ENCODE data around the gene LZTFL1. TPM values are rescaled to one million over a fixed set of nuclear protein-coding genes. Genes with fewer than 3 reads are reported as not detected.

The LZTFL1 gene
- total RNA-seq, 1 donor from 2014 or later: 6.7 TPM

DNA sequence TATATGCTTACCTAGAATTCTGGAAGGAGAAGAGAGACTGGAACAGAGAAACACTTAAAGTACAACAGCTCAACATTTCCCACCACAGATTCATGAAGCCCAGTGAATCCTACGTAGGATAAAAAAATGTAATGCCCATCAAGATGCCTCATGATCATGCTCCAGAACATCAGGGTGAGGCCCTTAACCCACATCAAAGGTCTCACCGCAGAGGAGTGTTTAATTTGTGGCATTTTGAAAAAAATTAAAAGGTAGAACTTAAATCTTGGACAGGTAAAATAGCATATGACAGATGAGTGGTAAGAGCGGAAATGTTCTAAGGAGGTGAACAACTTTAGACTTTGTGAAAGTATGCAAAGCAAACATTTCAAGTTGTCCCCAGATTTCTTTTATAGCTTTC is 35.8 kb downstream of the LZTFL1 start:
- Histone ChIP-seq H3K4me3 (no peak overlapping the region), H3K27ac (no peak overlapping the region), H3K27me3 (no peaks in the 10 kb centered on the region), H3K36me3 (no peaks in the 10 kb centered on the region), H3K4me1 (no peaks in the 10 kb centered on the region), H3K9me3 (no peaks in the 10 kb centered on the region)
- intact Hi-C loops (cut with DNase I): no loop called here
- no peak for TF ChIP-seq CTCF (IDR thresholded peaks at IDR 0.05)
- no peak for DNase-seq (ENCODE audit: low spot score in 2 of 2)

- no peaks in the 10 kb centered on the region for H3K4me1 ChIP-seq
- intact Hi-C loops (cut with DNase I): no loop called here
- TF ChIP-seq CTCF (IDR thresholded peaks at IDR 0.05): no peak
- no peaks in the 10 kb centered on the region for H3K9me3 ChIP-seq
- no peak for DNase-seq (ENCODE audit: low spot score in 2 of 2)
- no peak overlapping the region for H3K27ac ChIP-seq
- H3K27me3 ChIP-seq: no peaks in the 10 kb centered on the region
- H3K36me3 ChIP-seq: no peaks in the 10 kb centered on the region
- no peak overlapping the region for H3K4me3 ChIP-seq
Observed at GRCh38 chr3:45803252-45803935, 38.5 kb downstream of the LZTFL1 start.

- Histone ChIP-seq H3K27me3 (peaks cover 3% of the 10 kb centered on the region), H3K27ac (no peak overlapping the region), H3K9me3 (no peaks in the 10 kb centered on the region), H3K36me3 (no peaks in the 10 kb centered on the region), H3K4me3 (no peak overlapping the region), H3K4me1 (no peaks in the 10 kb centered on the region)
- intact Hi-C loops (cut with DNase I): no loop called here
- DNase-seq (ENCODE audit: low spot score in 2 of 2): no peak
- no peak for TF ChIP-seq CTCF (IDR thresholded peaks at IDR 0.05)
Observed at GRCh38 chr3:45802146-45802545, 39.8 kb downstream of the LZTFL1 start.

DNA sequence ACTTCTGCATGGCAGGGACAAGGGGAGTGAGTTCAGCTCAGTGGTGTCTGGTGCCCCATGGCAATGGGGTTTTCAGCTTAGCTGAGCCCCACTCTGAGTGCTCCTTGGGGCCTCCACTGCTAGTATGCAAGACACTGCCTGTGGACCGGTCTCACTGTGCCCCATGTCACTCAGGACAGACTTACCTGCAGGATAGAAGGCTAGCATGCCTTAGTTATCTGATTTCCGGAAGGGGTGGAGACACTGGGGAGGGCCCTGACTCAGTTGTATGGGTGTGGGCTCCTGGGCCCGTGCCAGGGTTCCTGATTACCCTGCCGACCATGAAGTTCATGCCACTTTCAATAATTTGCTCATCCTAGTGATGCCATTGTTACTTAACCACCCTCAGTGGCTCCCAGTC is 41.3 kb downstream of the LZTFL1 start:
- no peaks in the 10 kb centered on the region for H3K36me3 ChIP-seq
- peaks cover 10% of the 10 kb centered on the region for H3K27me3 ChIP-seq
- no peak overlapping the region for H3K27ac ChIP-seq
- peaks cover 4 to 8% of the 10 kb centered on the region in 2 donors for H3K4me1 ChIP-seq
- no peaks in the 10 kb centered on the region for H3K9me3 ChIP-seq
- DNase-seq (ENCODE audit: low spot score in 2 of 2): no peak
- TF ChIP-seq CTCF (IDR thresholded peaks at IDR 0.05): no peak
- H3K4me3 ChIP-seq: no peak overlapping the region
- intact Hi-C loops (cut with DNase I): no loop called here

GRCh38 chr3:45799586-45799985 is 42.3 kb downstream of the LZTFL1 start:
- no peak for TF ChIP-seq CTCF (IDR thresholded peaks at IDR 0.05)
- intact Hi-C loops (cut with DNase I): no loop called here
- no peak overlapping the region for H3K4me3 ChIP-seq
- H3K36me3 ChIP-seq: no peaks in the 10 kb centered on the region
- H3K27me3 ChIP-seq: peaks cover 10% of the 10 kb centered on the region
- peaks cover 4 to 8% of the 10 kb centered on the region in 2 donors for H3K4me1 ChIP-seq
- H3K9me3 ChIP-seq: no peaks in the 10 kb centered on the region
- DNase-seq (ENCODE audit: low spot score in 2 of 2): no peak
- no peak overlapping the region for H3K27ac ChIP-seq

DNA sequence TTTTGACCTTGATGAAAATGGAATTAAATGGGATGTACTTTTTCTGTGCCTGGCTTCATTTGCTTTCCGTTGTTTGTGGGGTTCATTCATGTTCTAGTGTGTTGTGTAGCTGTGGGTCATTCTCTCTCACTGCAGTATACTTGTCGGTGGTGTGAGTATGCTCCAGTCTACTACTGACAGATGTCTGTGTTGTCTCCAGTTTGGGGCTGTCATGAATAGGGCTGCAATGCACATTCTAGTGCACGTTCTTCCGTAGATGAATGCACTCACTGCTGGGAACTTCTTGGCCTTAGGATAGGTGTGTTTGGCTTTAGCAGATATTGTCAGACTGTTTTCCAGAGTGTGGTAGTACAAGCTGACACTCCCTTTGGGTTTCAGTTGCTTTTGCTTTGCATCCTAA is 43.9 kb downstream of the LZTFL1 start:
- Histone ChIP-seq H3K27ac (no peak overlapping the region), H3K27me3 (peaks cover 10% of the 10 kb centered on the region), H3K9me3 (no peaks in the 10 kb centered on the region), H3K36me3 (no peaks in the 10 kb centered on the region), H3K4me3 (no peak overlapping the region), H3K4me1 (peaks cover 4 to 8% of the 10 kb centered on the region in 2 donors)
- DNase-seq (ENCODE audit: low spot score in 2 of 2): no peak
- TF ChIP-seq CTCF (IDR thresholded peaks at IDR 0.05): no peak
- intact Hi-C loops (cut with DNase I): no loop called here

Data from ascending aorta (tissue), 2 donors.